Activated CD8-positive, alpha-beta memory T cell treated with anti-CD3 and anti-CD28 coated beads, Interleukin-2, amount 50 U/mL, for 4 hours (primary cell): ENCODE results near the gene DTX2.
"Not testable (repeated sequence)": the region's sequence is repeated elsewhere in the genome, so short reads cannot be mapped to it uniquely, and the experiment has no call there.

Source experiments
- DNase-seq: peaks from one replicate; pipeline ENCODE4 v3.0.0-alpha.2; 2020

DTX2 gene

DNA sequence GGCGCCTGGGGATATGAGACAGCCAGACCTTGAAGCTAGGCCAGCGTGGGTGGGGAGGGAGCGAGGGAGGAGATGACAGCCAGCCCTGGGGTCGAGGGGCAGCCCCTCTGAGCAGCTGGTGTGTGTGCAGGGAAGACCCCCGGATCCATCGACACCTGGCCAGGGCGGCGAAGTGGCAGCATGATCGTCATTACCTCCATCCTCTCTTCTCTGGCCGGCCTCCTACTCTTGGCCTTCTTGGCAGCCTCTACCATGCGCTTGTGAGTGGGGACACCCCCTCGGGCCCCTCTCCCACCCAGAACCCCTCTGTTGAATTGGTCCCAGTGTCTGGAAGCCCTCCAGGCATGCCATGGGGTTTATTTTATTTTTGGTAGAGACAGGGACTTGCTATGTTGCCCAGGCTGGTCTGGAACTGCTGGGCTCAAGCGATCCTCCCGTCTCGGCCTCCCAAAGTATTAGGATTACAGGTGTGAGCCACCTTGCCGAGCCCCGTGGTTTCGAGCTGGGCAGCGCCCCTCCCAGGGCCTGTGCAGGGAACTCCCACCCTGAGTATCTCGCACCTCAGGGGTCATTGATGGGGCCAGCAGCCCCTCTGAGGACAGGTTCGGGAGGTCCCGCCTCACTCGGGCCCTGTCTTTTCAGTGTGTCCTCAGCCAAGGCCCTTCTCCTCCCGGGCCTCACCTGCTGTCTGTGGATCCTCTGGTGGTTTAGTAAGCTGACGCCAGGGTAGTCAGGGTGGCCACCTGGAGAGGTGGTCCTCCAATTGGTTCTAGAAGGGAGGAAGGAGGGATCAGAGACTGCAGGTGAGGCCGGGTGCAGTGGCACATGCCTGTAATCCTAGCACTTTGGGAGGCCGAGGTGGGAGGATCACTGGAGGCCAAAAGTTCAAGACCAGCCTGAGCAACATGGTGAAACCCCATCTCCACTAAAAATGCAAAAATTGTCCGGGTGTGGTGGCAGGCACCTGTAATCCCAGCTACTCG, 52.6 kb downstream of the DTX2 start:
- DNase-seq: no peak

DNA sequence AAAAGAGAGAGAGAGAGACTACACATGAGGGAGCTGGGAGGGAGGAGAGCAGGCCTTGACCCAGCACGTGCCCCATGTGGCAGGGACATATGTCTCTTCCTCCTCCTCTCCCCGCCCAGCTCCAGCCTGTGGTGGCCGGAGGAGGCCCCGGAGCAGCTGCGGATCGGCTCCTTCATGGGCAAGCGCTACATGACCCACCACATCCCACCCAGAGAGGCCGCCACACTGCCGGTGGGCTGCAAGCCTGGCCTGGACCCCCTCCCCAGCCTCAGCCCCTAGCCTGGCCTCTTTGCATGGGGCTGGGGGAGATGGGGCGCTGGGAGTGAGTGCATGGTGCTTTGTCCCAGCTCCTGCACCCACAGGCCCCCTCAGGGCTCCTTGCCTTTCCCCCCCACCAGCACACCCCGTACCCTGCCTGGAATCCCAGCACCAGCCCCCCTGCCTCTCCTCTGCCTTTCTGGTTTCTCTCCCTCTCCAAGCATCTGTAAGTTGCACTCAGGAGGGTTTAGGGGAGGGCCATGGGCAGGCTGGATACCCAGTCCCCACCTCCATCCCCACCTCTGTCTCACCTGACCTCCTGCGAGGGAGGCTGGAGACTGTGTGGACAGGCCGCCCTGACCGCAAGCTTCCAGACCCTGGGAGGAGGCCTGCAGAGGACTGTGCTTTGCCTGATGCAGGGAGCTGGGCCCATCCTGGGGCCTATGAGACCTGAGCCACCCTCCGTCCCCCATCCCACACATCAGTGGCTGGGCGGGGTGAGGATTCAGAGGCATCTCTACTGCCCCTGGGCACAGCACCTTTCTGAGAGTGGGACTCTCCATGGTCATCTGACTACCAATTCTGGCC, 53.6 kb downstream of the DTX2 start:
- DNase-seq: no peak

- DNase-seq: no peak
These were observed 54.5 kb downstream of the DTX2 start for GRCh38 chr7:76515999-76516443.

GRCh38 chr7:76516932-76517331, 55.4 kb downstream of the DTX2 start:
- DNase-seq: not testable (repeated sequence)

GRCh38 chr7:76526183-76526582, 64.7 kb downstream of the DTX2 start:
- DNase-seq: not testable (repeated sequence)

- not testable (repeated sequence) for DNase-seq
These were observed 70.1 kb downstream of the DTX2 start for GRCh38 chr7:76531643-76532042.

DNA sequence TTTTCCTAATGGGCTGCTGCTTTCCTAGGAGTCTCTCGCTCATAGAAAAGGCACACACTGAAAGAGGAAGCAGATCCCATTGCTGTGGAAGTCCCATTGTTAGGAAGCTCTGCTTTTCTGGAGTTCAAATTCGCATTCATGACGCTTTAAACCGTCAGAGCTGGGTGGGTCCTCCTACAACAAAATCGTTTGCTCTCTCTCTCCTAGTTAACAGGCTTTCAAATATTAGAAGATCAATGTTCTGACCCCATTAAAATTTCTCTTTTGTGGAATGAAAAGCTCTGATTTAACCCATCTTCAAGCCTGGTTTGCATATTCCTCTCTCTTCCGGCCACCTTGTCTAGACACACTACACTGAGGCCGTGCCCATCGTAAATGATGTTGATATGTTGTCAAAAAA, 81.7 kb downstream of the DTX2 start, which contains the start of gene SPDYE16:
Gene SPDYE16 (minus strand): TSS at position 101 of the 400 bp plus-strand sequence. CDS start 1,838 bp downstream, outside the sequence.
- DNase-seq: not testable (repeated sequence)

- peak; percentile 82 for DNase-seq
These were observed 87.7 kb downstream of the DTX2 start for GRCh38 chr7:76549025-76549854.

DNA sequence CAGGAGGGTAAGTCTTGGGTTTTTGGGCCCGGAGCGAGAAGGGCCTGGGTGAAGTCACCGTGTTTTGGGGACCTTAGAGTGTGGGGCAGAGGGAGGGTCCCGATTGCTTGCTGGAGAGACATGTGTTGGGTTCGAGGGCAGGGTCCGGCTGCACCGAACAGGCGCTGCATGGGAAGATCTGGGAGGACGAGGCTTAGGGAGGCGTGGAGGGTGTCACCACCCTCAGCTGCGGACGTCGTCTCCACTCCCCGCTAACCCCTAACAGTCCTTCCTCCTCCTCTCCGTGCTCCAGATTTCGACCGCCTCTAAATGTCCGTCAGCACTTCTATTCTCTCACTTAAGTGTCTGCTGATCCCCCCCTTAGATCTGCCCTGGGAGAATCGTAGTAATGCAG, 88.3 kb downstream of the DTX2 start:
- not testable (repeated sequence) for DNase-seq

- DNase-seq: not testable (repeated sequence)
These were observed 90.5 kb downstream of the DTX2 start for GRCh38 chr7:76551992-76552391.
